Measurements from ENCODE around the gene SYNE2. TPM values are rescaled to one million over a fixed set of nuclear protein-coding genes. Genes with fewer than 3 reads are reported as not detected.
"Not testable (repeated sequence)": the region's sequence is repeated elsewhere in the genome, so short reads cannot be mapped to it uniquely, and the experiment has no call there.

Gene SYNE2
- total and polyA plus RNA-seq, 2 donors (not counting 3 experiments of a cell fraction or from before 2014, with no cell fraction given) = 16.0 to 53.7 TPM

GRCh38 chr14:63867933-63868921, 15.4 kb downstream of the SYNE2 start:
- Histone ChIP-seq H3K36me3 (ENCODE audit: control insufficient read depth in 2 of 2, extremely low read depth in 1 of 2, insufficient read depth in 2 of 2, low read length in 2 of 2) (no peaks in the 10 kb centered on the region), H3K4me3 (replicated peaks in 1 of 3; ENCODE audit: insufficient read depth in 1 of 3, low read depth in 1 of 3, low read length in 3 of 3) (no peak overlapping the region), H3K27me3 (ENCODE audit: control insufficient read depth in 2 of 2, insufficient read depth in 2 of 2, low read length in 2 of 2) (no peaks in the 10 kb centered on the region), H3K4me2 (ENCODE audit: insufficient read depth, low read length) (peak overlapping the region; percentile 4), H3K4me1 (ENCODE audit: control insufficient read depth, extremely low read depth, insufficient read depth, low read length) (peaks cover 3% of the 10 kb centered on the region), H3K27ac (ENCODE audit: insufficient read depth, low read depth, low read length) (no peak overlapping the region), H2AFZ (ENCODE audit: low read depth, low read length) (no peak overlapping the region), H3K9me3 (replicated peaks; ENCODE audit: control insufficient read depth, insufficient read depth, low read length) (no peaks in the 10 kb centered on the region), H3K79me2 (ENCODE audit: control insufficient read depth, insufficient read depth, low read length) (no peaks in the 10 kb centered on the region), H4K20me1 (replicated peaks; ENCODE audit: control insufficient read depth, extremely low read depth, insufficient read depth, low read length) (no peaks in the 10 kb centered on the region), H3K9me1 (replicated peaks; ENCODE audit: control insufficient read depth, extremely low read depth, insufficient read depth, low read length) (no peaks in the 10 kb centered on the region), H3K9ac (replicated peaks; ENCODE audit: extremely low read depth, insufficient read depth, low read length) (no peak overlapping the region)
- ChIA-PET POLR2A (no interaction called here), CTCF (interaction anchor here (1.5 kb wide), 1 partner anchor 19 kb away, joined by 4 read pairs; no protein-coding TSS in a partner anchor)
- TF ChIP-seq GATA2 (IDR thresholded peaks at IDR 0.05; ENCODE audit: insufficient read depth, insufficient read length, low read depth, low read length) = no peak
- no peak for TF ChIP-seq MAX (IDR thresholded peaks at IDR 0.05; ENCODE audit: insufficient read depth, insufficient read length)
- TF ChIP-seq POLR2AphosphoS5 (IDR thresholded peaks at IDR 0.05; ENCODE audit: insufficient read depth, low read depth, low read length) = no peak
- no peak for TF ChIP-seq JUN (IDR thresholded peaks at IDR 0.05; ENCODE audit: borderline replicate concordance, insufficient read depth, insufficient read length, low read depth)
- no peak for TF ChIP-seq EZH2 (IDR thresholded peaks at IDR 0.05; ENCODE audit: borderline replicate concordance, low read depth, low read length, severe bottlenecking)
- no peak for TF ChIP-seq POLR2A (IDR thresholded peaks at IDR 0.05; ENCODE audit: low read depth, low read length)
- no peak for TF ChIP-seq CTCF (IDR thresholded peaks at IDR 0.05; ENCODE audit: extremely low read depth in 1 of 2, insufficient read depth in 1 of 2, low read depth in 1 of 2, low read length in 2 of 2)
- TF ChIP-seq FOS (IDR thresholded peaks at IDR 0.05; ENCODE audit: borderline replicate concordance, insufficient read depth, low read length) = no peak
- TF ChIP-seq MYC (IDR thresholded peaks at IDR 0.05; ENCODE audit: low read depth, low read length) = no peak
- intact Hi-C loops (cut with micrococcal nuclease) (no loop called here), dilution Hi-C loops (cut with MboI; ENCODE audit: extremely low pct_ligation_motif_present, low sequenced_read_pairs) (no loop called here)
- BruUV-seq (replicated peaks) = no TSS peak
- DNase-seq (ENCODE audit: low read depth, low spot score) (peak; percentile 55), FAIRE-seq (no peak)

GRCh38 chr14:63869940-63870752, 17.3 kb downstream of the SYNE2 start:
- H2AFZ ChIP-seq (ENCODE audit: low read depth, low read length); dilution Hi-C loops (cut with MboI; ENCODE audit: extremely low pct_ligation_motif_present, low sequenced_read_pairs); H3K4me1 ChIP-seq (ENCODE audit: control insufficient read depth, extremely low read depth, insufficient read depth, low read length); H3K9me1 ChIP-seq (replicated peaks; ENCODE audit: control insufficient read depth, extremely low read depth, insufficient read depth, low read length); H3K27me3 ChIP-seq (ENCODE audit: control insufficient read depth in 2 of 2, insufficient read depth in 2 of 2, low read length in 2 of 2); H3K27ac ChIP-seq (ENCODE audit: insufficient read depth, low read depth, low read length); H3K79me2 ChIP-seq (ENCODE audit: control insufficient read depth, insufficient read depth, low read length); BruUV-seq (replicated peaks); H3K9ac ChIP-seq (replicated peaks; ENCODE audit: extremely low read depth, insufficient read depth, low read length); H3K9me3 ChIP-seq (replicated peaks; ENCODE audit: control insufficient read depth, insufficient read depth, low read length); intact Hi-C loops (cut with micrococcal nuclease); POLR2A ChIA-PET; H3K4me3 ChIP-seq (replicated peaks in 1 of 3; ENCODE audit: insufficient read depth in 1 of 3, low read depth in 1 of 3, low read length in 3 of 3); H4K20me1 ChIP-seq (replicated peaks; ENCODE audit: control insufficient read depth, extremely low read depth, insufficient read depth, low read length); DNase-seq (ENCODE audit: low read depth, low spot score); H3K36me3 ChIP-seq (ENCODE audit: control insufficient read depth in 2 of 2, extremely low read depth in 1 of 2, insufficient read depth in 2 of 2, low read length in 2 of 2): not testable (repeated sequence)
- peak; percentile 90 for FAIRE-seq
- CTCF ChIA-PET = interaction anchor here (1.5 kb wide), 1 partner anchor 21 kb away, joined by 4 read pairs; no protein-coding TSS in a partner anchor
- peak overlapping the region; percentile 55 for H3K4me2 ChIP-seq (ENCODE audit: insufficient read depth, low read length)

Data from endothelial cell of umbilical vein (primary cell).